ENCODE results near the gene SALL3. TPM values are rescaled to one million over a fixed set of nuclear protein-coding genes. Genes with fewer than 3 reads are reported as not detected.

SALL3 gene
- total and polyA plus RNA-seq, 2 of the 8 experiments (the other 6 are each of a cell fraction or from before 2014, with no cell fraction given) = 10.5 to 46.4 TPM

- no peak for FAIRE-seq
- TF ChIP-seq CBX5 (IDR thresholded peaks at IDR 0.05; ENCODE audit: low read depth, low read length) (no peak), YY1 (IDR thresholded peaks at IDR 0.05; ENCODE audit: low read depth, low read length) (no peak), SRF (IDR thresholded peaks at IDR 0.05; ENCODE audit: low read depth, low read length) (no peak), HDAC2 (IDR thresholded peaks at IDR 0.05; ENCODE audit: borderline replicate concordance in 1 of 2, low read depth in 2 of 2, low read length in 2 of 2) (no peak), JUND (IDR thresholded peaks at IDR 0.05; ENCODE audit: low read length) (no peak), BACH1 (IDR thresholded peaks at IDR 0.05; ENCODE audit: low read length) (no peak), GTF2F1 (IDR thresholded peaks at IDR 0.05; ENCODE audit: borderline replicate concordance, low read depth, low read length) (no peak), SP4 (IDR thresholded peaks at IDR 0.05; ENCODE audit: low read length) (no peak), SIRT6 (IDR thresholded peaks at IDR 0.05; ENCODE audit: low read length) (no peak), ATF2 (IDR thresholded peaks at IDR 0.05; ENCODE audit: low read length) (no peak), SP1 (IDR thresholded peaks at IDR 0.05; ENCODE audit: low read depth, low read length) (no peak)
- Histone ChIP-seq H4K5ac (ENCODE audit: insufficient read length, low read depth, low read length) (peak overlapping the region; percentile 1), H3K4me2 (ENCODE audit: insufficient read depth in 1 of 2, low read depth in 2 of 2, low read length in 2 of 2) (no peak overlapping the region), H3K18ac (ENCODE audit: extremely low read depth, low read length) (peak overlapping the region; percentile 9; the same call in 1 of the 2 replicates), H3K4me3 (ENCODE audit: extremely low read depth in 1 of 4, insufficient read depth in 2 of 4, low read depth in 3 of 4, low read length in 4 of 4) (no peak overlapping the region), H3K27ac (ENCODE audit: low read depth, low read length) (no peak overlapping the region), H2BK15ac (ENCODE audit: low read length) (no peak overlapping the region), H4K91ac (replicated peaks; ENCODE audit: insufficient read length, low read length) (peak overlapping the region; percentile 5), H3K9ac (replicated peaks in 1 of 4; ENCODE audit: extremely low read depth in 1 of 4, low read depth in 3 of 4, low read length in 3 of 4) (no peak overlapping the region), H3K79me2 (ENCODE audit: control insufficient read depth in 1 of 2, insufficient read depth in 2 of 2, low read length in 2 of 2) (no peaks in the 10 kb centered on the region), H2AFZ (ENCODE audit: low read length) (peak overlapping the region; percentile 84), H2BK120ac (replicated peaks; ENCODE audit: low read depth, low read length) (no peak overlapping the region), H3K23ac (ENCODE audit: insufficient read length) (no peak overlapping the region), H3K27me3 (replicated peaks in 1 of 4; ENCODE audit: control insufficient read depth in 3 of 4, extremely low read depth in 1 of 4, insufficient read depth in 3 of 4, low read length in 3 of 4) (peaks cover 0 to 3% (median 0%) of the 10 kb centered on the region in 4 experiments; a peak in 2 of 7 replicates), H3K14ac (ENCODE audit: insufficient read length) (no peak overlapping the region), H2AK5ac (ENCODE audit: low read depth, low read length) (no peak overlapping the region), H2BK12ac (ENCODE audit: low read depth, low read length) (no peak overlapping the region), H3K79me1 (ENCODE audit: low read depth, low read length) (no peaks in the 10 kb centered on the region), H3K4me1 (replicated peaks in 1 of 4; ENCODE audit: control insufficient read depth in 3 of 4, insufficient read depth in 4 of 4, low read length in 3 of 4) (peaks cover 0 to 7% (median 4%) of the 10 kb centered on the region in 4 experiments; a peak in 4 of 7 replicates), H4K20me1 (replicated peaks in 1 of 2; ENCODE audit: control insufficient read depth in 1 of 2, insufficient read depth in 2 of 2, low read length in 2 of 2) (no peaks in the 10 kb centered on the region), H3K4ac (replicated peaks; ENCODE audit: insufficient read length, low read depth, low read length) (no peak overlapping the region), H3K36me3 (ENCODE audit: control insufficient read depth in 2 of 4, insufficient read depth in 4 of 4, low read length in 3 of 4) (no peaks in the 10 kb centered on the region), H3K23me2 (ENCODE audit: low read depth, low read length) (no peaks in the 10 kb centered on the region), H4K8ac (ENCODE audit: extremely low read depth, insufficient read depth, low read length) (no peak overlapping the region), H3K9me3 (ENCODE audit: insufficient read depth in 2 of 2, low read depth in 1 of 2, low read length in 1 of 2) (peaks cover 6 to 11% of the 10 kb centered on the region in 2 experiments; a peak in 3 of 4 replicates), H2BK5ac (ENCODE audit: low read depth, low read length) (no peak overlapping the region), H3K56ac (replicated peaks; ENCODE audit: insufficient read length, low read depth, low read length) (no peak overlapping the region), H2BK20ac (ENCODE audit: low read length) (no peak overlapping the region)
- 58% methylated on average over 12 of the region's 12 CpGs; no CpG with 5 or more reads in 1 of the 2 experiments for WGBS, 2 experiments (ENCODE audit: extremely low coverage in 1 of 2, insufficient coverage in 1 of 2, insufficient read length in 1 of 2, insufficient replicate concordance in 2 of 2, low coverage in 1 of 2, low lambda C conversion rate in 2 of 2, missing lambda C conversion rate in 1 of 2)
- CTCF ChIA-PET (ENCODE audit: partially characterized antibody) = interaction anchor here (1.1 kb wide), 1 partner anchor 258 kb away, joined by 3 read pairs; no protein-coding TSS in a partner anchor
- POLR2A ChIA-PET (ENCODE audit: partially characterized antibody) = no interaction called here
- no peak for DNase-seq (ENCODE audit: low read depth in 1 of 2, low spot score in 2 of 2)
Observed at GRCh38 chr18:78948221-78948620, 31.4 kb upstream of the SALL3 start.

Measured in H1 (cell line).